Epithelial cell of proximal tubule (primary cell): ENCODE results near the gene PHPT1. TPM values are rescaled to one million over a fixed set of nuclear protein-coding genes. Genes with fewer than 3 reads are reported as not detected.
"Not testable (repeated sequence)": the region's sequence is repeated elsewhere in the genome, so short reads cannot be mapped to it uniquely, and the experiment has no call there.

Source experiments
- DNase-seq: peaks from one replicate; pipeline ENCODE4 v3.0.0-alpha.2; 2011; ENCODE audit warnings: low read depth
- H3K4me3 ChIP-seq: 2 replicates; pipeline ENCODE4 v1.5.1; 2011; ENCODE audit warnings: low read depth, mild to moderate bottlenecking, low read length
- total RNA-seq: library from RNA; depleted of rRNA; stranded (reverse); fragments of >200 nt; gene quantifications from 2 replicates; pipeline ENCODE4 v1.2.3, GENCODE V29; 2015
- TF ChIP-seq, protein P1 (sequence below): conservative IDR thresholded peaks from 2 replicates; pipeline ENCODE4 v1.5.1; 2012; ENCODE audit warnings: low read depth, mild to moderate bottlenecking, low read length

Gene PHPT1
- total RNA-seq, 1 donor from 2014 or later, result 114 TPM

- TF ChIP-seq, protein P1, sequence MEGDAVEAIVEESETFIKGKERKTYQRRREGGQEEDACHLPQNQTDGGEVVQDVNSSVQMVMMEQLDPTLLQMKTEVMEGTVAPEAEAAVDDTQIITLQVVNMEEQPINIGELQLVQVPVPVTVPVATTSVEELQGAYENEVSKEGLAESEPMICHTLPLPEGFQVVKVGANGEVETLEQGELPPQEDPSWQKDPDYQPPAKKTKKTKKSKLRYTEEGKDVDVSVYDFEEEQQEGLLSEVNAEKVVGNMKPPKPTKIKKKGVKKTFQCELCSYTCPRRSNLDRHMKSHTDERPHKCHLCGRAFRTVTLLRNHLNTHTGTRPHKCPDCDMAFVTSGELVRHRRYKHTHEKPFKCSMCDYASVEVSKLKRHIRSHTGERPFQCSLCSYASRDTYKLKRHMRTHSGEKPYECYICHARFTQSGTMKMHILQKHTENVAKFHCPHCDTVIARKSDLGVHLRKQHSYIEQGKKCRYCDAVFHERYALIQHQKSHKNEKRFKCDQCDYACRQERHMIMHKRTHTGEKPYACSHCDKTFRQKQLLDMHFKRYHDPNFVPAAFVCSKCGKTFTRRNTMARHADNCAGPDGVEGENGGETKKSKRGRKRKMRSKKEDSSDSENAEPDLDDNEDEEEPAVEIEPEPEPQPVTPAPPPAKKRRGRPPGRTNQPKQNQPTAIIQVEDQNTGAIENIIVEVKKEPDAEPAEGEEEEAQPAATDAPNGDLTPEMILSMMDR, result no peak
- H3K4me3 ChIP-seq, result no peak overlapping the region
- DNase-seq, result no peak
Measured at GRCh38 chr9:136829981-136830885, 19.0 kb upstream of the PHPT1 start.

GRCh38 chr9:136831002-136831719 is 18.0 kb upstream of the PHPT1 start:
- H3K4me3 ChIP-seq, result no peak overlapping the region
- TF ChIP-seq, protein P1, result no peak
- DNase-seq, result no peak

- H3K4me3 ChIP-seq, result no peak overlapping the region
- TF ChIP-seq, protein P1, result no peak
- DNase-seq, result no peak
Measured at GRCh38 chr9:136831720-136832104, 17.5 kb upstream of the PHPT1 start.

DNA sequence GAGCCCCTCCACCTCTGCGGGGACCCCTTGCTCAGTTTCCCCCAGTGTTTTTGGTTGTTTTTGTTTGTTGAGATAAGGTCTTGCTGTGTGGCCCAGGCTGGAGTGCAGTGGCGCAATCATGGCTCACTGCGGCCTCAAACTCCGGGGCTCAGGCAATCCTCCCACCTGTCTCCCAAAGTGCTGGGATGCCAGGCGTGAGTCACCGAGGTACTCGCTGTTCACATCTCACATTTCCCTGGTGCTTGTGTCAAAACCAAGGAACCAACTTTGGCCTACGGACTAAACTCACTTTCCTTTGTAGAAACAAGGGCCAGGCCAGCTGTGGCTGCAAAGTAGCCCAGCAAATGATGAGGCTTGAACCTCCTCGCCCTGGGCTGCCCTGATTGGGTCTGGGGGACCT is 16.6 kb upstream of the PHPT1 start:
- TF ChIP-seq, protein P1, result no peak
- H3K4me3 ChIP-seq, result no peak overlapping the region
- DNase-seq, result no peak

GRCh38 chr9:136833381-136834048 is 15.7 kb upstream of the PHPT1 start:
- DNase-seq, result not testable (repeated sequence)

DNA sequence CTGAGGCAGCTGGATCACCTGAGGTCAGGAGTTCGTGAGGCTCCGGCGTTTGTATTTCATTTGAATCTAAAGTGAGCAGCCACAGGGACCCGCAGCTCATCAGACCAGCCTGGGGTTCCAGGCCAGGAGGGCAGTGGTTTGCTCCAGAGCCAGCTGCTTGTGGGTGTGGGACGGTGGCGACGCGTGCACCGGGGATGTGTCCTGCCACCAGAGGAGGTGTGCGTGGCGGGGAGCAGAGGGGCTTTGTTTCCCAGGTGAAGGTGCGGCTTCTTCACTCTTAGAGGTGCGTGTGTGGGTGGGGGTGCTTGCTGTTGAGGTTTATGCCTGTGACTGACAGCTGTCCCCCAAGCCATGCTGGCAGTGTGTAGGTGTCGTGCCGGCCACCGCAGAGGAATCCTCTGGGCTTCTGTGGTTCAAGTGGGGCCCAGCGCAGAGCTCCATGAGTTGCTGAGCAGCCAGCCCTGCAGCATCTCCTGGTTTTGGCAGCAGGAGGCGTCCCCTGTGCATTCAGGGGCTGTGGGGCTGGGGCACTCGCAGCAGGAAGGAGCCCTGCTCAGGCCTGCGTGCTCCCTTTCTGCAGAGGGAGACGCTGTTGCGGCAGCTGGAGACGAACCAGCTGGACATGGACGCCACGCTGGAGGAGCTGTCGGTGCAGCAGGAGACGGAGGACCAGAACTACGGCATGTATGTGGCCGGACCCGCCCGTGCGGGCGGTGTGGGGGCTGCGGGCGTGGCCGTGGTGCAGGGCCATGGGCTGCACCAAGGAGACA is 13.9 kb upstream of the PHPT1 start:
- no peak for DNase-seq
- no peak overlapping the region for H3K4me3 ChIP-seq
- TF ChIP-seq, protein P1, result no peak

More at GRCh38 chr9:136833381-136834048, 15.7 kb upstream of the PHPT1 start:
- H3K4me3 ChIP-seq, result not testable (repeated sequence)
